CD4-positive, alpha-beta T cell treated with Interleukin-21 for 1 hour (primary cell): ENCODE results near the gene FBXO46.
"Not testable (repeated sequence)": the region's sequence is repeated elsewhere in the genome, so short reads cannot be mapped to it uniquely, and the experiment has no call there.

Source experiments
- DNase-seq: peaks from one replicate; pipeline ENCODE4 v3.0.0-alpha.2; 2020

FBXO46 gene

DNA sequence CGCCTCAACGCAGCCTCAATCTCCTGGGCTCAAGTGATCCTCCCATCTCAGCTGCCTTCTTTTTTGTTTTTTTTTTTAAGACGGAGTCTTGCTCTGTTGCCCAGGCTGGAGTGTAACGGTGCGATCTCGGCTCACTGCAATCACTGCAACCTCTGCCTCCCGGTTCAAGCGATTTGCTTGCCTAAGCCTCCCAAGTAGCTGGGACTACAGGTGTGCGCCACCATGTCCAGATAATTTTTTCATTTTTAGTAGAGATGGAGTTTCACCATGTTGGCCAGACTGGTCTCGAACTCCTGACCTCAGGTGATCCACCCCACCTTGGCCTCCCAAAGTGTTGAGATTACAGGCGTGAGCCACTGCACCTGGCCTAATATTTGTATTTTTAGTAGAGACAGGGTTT lies 10.6 kb downstream of the FBXO46 start:
- DNase-seq = not testable (repeated sequence)

DNA sequence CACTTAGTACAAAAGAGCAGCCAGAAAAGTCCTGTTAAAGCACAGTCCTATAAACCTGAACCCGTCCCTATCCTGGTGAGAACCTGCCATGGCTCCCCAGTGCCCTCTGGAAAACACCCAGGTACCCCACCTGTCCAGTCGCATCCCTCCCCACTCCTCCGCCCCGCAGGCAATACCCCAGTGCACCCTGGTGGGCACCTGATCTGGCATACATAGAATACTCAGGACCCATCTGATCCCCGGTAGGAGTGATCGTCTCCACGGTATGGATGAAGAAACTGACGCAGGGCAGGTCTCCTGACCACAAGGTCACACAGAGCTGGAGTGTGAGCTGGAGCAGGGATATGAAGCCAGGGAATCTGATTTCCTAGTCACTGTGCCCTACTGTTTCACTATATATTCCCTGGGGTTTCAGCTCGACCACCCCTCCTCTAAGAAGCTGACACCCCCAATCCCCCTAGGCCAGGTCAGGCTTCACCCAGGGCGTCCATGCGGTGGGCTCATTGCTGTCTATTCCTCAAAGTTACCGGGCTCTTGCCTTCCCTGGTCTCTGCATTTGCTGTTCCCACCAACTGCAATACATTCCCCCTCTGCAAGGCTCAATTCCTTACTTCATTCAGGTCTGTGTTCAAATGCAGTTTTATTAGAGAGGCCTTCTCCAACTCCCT lies 12.6 kb downstream of the FBXO46 start:
- DNase-seq = no peak

DNA sequence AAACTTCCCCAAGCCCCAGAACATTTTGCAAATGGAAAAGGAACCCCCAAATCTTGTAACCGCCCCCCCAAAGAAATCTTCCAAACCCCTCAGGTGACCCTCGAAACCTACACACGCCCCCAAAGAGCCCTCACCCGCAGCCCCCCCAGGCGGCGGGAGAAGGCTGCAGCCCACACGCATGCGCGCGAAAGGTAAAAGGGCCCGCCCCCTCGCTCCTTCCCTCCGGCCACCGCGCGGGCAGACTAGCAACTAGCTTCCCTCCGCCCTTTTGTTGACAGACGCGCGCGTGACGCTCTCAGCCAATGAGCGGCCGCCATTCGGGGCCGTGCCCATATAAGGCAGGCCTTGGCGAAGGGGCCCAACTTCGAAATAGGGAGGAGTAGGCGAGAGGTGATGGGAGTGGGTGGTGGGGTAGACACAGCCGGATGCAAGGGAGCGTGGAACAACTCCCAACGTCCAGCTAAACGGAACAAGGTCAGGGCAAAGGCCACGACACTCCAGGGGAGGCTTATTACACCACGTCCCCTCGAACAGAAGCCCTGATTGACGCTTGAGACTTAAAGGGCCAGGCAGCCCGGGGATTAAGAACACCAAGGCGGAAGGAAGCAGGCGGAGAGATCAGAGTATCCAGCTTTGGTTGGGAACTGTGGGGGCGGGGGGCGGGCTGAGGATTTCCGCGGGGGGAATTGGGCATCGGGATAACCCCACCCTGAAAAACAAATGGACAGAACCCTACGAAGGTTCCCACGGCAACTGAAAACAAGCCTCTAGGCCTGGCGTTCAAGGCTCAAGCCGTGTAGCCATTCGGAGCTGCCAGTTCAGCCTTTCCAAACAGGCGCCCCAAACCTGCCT lies 13.3 kb downstream of the FBXO46 start:
- peak; percentile 99 for DNase-seq

DNA sequence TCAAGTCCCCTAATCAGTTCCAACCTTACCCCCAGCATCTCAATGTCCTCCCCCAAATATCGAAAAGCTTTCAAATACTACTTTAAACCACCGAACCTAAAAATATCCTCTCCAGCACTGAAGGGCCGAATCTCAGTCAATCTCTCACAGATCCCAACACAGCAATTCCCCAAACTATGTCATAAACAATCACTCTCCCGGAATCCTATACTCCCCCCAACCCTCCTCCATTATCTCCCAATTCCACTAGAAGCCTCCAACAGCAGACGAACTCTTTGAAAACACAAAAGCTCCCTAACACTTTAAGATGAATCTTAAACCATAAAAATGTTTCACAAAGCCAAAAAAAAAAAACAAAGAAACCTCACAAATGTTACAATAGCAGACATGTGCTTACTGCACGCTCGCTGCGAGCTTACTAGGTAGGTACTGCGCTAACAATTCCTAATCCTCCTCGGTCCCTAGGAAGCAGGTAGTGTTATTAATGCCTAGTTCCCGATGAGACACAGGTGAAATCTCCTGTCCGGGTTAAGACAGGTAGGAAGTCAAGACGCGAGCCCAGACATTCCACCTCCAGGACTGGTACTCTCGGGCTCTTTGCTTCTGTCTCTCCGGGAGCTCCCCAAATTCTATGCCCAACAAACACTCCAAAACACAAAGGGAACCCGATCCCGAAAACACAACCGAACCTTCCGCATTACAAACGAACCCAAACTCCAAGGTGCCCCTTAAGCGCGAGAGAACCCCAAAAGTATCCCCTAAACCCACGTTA lies 14.2 kb downstream of the FBXO46 start:
- no peak for DNase-seq

DNA sequence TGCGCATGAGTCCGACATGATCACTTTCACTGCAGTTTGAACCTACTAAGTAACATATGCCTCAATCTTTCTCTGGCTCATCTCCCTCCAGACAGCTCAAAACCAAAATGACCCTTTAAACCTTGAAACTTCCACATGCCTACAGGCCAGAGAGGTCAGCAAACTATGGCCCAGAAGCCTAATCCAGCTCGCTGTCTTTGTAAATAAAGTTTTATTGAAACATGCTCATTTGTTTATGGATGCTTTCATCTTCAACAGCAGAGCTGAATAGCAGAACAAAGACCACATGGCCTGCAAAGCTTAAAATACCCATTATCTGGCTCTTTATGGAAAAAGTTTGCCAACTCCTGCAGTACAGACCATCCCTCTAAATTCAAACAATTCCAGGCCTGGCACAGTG lies 15.6 kb downstream of the FBXO46 start:
- no peak for DNase-seq

DNA sequence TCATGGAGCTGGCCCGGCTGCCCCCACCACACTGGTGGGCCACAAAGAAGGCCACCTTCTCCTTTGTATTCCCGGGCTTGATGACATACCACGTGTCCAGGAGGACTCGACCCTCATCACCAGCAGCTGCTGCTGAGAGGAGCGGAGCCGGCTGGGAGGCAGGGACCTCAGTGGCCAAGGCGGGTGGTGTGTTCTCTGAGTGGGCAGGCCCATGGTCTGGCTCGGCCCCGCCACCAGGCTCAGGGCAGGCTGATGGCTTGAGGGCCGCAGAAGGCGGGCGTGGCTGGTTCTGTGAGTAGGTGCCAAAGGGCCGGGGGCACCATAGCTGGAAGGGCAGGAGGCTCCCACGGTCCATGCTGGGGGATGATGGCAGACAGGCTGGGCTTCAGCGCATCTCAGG lies 17.6 kb downstream of the FBXO46 start:
- DNase-seq = no peak

DNA sequence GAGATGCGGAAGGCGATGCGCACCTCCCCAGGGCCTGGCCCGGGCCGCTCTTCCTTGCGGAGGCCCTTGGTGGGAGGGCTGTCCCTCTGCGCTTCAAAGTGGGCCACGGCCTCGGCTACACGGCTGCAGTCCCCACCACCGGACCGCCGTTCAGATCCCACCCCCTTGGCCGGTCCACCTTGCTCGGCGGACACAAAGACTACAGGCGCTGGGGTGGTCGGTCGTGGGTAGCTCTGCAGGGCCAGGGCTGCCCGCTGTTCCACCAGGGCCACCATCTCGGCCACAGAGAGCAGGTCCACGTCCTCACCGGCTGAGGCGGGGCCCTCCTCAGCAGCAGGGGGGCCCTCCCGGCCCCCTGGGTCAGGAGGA lies 18.0 kb downstream of the FBXO46 start:
- no peak for DNase-seq

DNA sequence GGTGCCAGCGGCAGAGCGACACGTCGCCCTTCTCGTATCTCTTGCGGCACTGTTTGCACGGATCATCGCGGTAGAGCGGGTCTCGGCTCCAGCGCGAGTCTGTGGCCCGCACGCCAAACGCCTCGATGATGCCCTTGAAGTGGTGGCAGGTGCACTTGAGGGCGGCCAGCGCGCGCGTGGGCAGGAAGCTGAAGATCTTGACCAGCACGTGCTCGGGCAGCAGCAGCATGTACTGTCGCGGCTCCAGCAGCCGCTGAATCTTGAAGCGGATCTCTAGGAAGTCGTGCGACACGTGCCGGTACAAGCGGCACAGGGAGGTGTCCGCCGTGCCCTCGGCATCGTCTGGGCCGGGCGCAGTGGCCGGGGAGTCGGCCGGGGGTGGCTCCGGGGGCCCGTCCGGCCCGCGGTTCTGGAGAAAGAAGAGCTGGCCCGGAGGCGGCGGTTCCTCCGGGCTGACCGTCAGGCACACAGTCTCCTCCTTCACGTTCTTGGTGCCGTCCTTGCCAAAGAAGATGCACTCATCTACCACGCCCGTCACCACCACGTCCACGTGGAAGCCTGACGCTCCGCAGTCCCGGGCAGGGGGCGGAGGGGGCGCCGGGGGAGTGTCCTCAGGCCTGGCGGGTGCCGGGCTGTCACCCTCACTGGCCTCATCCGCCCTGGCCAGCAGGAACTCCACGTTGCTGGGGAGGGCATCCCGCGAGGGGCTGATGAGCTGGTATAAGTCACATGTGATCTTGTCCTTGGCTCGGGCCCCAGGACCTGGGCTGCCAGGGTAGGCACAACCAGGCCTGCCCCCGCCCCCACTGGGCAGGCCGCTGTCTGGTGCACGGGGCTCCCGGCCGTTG lies 18.6 kb downstream of the FBXO46 start:
- DNase-seq = no peak

DNA sequence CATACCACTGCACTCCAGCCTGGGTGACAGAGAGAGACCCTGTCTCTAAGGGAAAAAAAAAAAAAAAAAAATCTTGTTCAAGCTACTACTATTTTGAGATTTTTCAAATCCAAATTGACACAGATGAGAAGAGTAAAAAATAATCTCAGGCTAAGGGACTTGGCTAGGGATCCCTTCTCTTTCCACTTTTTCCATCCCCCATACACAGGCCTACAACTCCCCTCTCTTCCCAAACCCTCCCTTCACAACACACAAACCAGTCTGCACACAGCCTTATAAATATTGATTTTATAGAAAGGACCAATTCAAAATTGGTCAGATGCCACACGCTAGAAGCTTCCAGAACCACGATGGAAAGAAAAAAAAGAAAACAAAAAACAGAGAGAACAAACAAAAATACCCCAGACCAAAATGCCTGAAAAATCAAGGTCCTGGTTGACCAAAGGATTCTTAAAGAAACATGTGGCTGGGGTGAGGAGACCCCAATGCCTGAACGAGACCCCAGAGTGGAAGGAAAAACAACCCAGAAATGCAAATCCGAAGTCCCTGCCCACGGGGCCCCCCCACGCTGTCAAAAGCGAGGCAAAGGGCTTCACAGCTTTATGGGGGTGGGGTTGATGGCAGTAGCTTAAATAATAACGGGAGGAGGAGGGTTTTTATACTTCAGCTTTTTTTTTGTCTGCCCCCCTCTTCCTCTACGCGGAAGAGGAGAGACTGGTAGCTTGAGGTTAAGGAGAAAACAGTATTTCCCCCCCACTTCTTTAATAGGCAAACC lies 20.2 kb downstream of the FBXO46 start:
- DNase-seq = no peak

DNA sequence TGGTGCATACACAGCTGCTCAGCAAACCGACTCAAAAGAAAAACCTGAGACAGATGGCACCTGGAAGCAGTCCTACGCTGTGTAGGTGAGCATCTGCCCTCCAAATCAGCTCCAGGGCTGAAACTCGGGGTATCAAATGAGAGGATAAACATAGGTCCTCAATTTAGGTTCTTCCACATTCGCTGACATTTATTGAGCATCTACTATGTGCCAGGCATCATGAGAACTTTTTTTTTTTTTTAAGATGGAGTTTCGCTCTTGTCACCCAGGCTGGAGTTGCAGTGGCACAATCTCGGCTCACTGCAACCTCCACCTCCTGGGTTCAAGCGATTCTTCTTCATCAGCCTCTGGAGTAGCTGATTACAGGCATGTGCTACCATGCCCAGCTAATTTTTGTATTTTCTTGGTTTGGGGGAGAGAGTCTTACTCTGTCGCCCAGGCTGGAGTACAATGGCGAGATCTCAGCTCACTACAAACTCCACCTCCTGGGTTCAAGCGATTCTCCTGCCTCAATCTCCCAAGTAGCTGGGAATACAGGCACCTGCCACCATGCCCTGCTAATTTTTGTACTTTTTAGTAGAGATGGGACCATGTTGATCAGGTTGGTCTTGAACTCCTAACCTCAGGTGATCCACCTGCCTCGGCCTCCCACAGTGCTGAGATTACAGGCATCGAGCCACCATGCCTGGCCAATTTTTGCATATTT lies 24.8 kb downstream of the FBXO46 start:
- no peak for DNase-seq

DNA sequence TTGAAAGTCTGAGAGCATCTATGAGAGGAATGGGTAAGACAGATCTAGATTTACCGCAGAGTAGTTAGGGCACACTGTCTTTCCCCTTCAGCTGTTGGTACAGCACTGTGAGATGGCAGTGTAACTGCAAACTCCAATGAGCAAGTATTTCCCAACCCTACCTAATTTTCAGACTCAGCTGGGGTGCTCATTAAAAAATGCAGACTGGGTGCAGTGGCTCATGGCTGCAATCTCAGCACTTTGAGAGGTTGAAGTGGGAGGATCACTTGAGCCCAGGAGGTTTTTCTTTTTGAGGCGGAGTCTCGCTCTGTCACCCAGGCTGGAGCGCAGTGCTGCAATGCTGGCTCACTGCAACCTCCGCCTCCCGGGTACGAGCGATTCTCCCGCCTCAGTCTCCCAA lies 25.6 kb downstream of the FBXO46 start:
- DNase-seq = no peak

DNA sequence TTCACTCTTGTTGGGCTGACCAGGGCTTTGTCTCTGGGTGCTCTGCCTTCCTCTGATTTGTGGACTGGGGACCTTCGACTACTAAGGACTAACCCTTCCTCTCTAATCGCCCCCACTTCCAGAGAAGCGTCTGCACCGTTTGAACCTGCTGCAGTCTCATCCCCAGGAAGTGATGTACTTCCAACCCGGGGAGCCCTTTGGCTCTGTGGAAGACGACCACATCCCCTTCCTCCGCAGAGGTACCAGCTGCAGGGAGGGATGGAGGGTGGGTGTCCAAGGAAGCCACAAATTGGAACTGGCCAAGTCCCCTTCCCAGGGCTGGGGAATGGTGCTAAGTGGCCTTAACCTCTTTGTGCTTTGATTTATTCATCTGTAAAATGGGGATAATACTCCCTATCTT lies 29.0 kb downstream of the FBXO46 start:
- no peak for DNase-seq

DNA sequence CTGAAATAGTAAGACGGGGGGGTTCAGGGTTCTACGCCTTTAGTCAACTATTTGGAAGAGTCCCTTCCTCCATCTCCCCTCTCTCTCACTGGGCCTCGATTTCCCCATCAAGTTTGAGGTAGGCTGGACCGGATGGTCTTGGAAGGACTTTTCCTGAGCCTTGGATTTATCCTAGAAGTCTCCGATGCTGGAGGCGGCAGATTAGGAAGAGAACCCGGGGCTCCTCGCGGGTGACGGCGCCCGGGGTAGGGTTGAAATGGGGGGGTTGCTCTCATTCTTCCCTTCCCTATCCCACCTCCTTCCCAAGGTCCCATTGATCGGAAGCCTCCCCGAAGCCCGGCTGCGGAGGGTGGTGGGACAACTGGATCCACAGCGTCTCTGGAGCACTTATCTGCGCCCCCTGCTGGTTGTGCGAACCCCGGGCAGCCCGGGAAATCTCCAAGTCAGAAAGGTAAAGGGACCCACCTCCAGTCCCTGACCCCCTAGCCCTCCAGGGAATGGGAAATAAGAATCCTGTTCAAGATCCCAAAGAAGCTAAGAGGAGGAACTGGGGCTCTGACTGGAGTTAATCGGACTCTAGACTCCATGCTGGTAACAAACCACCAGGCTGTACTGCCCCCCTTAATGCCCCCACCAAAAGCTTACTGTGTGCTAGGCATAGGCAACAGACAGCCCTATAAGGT lies 37.4 kb downstream of the FBXO46 start:
- peak; percentile 68 for DNase-seq

DNA sequence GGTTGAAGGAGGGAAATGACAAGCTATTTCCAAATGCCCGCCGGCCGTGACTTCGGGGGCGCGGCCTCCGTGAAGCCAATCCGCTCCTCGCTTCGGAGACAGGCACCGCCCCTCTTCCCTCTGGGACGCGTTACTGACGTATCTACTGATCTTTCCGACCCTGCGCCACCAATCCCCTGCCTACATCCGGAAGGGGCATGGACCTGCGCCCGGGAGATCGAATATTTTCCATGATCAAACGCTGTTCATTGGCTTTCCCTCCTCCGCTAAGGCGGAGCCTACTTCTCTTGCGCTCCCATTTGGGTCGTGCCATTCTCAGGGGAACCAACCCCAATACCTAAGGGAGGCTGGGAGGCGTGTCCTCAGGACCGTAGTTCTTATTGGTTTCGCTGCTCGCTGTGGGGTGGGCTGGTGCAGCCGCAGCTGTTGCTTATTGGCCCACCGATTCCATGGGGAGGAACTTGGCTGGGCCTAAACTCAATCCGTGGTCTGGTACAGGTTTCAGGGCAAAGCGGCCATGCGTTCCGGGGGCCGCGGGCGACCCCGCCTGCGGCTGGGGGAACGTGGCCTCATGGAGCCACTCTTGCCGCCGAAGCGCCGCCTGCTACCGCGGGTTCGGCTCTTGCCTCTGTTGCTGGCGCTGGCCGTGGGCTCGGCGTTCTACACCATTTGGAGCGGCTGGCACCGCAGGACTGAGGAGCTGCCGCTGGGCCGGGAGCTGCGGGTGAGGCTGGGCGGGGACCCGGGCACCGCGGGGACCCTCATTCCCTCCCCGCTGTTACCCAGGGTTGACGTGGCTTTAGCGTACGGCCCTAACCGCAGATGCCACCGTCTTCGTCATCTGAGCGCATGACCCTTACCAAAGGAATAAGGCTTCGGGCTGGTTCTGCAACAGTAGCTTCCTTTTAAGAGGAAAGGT lies 38.2 kb downstream of the FBXO46 start, which contains the start of gene QPCTL:
Gene QPCTL, plus strand, starts transcription at position 480 of the 919 bp plus-strand sequence. Its CDS starts 38 bp downstream, at position 518.
- DNase-seq = peak; percentile 99

DNA sequence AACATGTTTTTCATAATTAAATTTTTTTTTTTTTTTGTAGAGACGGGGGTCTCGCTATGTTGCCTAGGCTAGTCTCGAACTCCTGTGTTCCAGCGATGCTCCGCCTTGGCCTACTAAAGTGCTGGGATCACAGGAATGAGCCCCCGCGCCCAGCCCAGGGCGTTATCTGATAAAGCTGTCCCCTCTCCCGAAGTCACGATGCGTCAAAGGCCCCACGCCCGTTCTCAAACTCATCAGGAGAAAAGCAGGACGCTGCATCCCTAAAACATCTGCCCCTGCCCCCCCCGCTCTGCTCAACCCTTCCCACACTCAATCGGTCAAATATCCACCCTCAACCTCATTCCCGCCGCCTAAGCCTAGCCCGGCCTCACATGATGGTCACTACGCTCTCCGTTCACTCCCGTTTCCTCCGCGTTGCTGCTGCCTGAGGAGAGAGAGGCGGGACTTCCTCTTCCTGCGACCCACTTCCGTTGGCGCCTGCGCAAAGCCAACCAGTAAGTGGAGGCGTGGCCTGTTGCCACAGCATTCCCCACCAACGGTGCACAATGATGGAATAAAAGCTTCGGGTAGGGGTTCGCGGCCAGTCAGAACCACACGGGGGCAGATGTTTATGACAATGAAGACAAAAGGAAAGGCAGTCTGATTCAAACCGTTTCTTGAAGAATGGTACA lies 39.0 kb downstream of the FBXO46 start, which contains the start of gene SNRPD2:
Gene SNRPD2, minus strand, starts transcription at position 438 of the 671 bp plus-strand sequence. Its CDS starts 65 bp downstream, at position 373.
- DNase-seq = peak; percentile 94

DNA sequence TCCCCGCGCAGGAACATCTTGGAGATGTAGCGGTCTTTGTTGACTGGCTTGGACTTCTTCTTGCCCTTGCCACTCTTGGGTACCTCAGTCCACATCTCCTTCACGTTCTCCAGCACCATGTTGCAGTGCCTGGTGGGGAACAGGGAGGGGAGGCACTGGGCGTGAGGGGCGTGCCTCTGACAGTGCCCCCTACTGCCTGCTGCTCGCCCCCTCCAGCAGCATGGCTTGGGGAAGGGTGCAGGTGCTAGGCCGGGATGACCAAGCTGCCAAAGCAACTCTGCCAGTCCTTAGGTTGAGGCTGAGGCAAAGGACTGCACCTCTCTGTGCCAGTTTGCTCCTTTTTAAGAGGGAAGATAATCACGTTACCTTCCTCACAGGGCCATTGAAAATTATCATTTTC lies 43.1 kb downstream of the FBXO46 start:
- no peak for DNase-seq

DNA sequence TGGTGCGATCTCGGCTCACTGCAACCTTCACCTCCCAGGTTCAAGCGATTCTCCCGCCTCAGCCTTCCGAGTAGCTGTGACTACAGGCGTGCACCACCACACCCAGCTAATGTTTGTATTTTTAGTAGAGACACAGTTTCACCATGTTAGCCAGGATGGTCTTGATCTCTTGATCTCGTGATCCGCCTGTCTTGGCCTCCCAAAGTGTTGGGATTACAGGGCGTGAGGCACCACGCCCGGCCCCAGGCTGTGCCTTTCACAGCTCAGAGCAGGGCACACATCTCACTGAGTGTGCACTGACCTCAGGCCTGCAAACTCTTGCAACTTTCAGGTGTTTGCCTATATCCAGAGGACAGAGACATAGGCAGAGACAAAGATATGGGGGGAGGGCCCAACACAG lies 45.7 kb downstream of the FBXO46 start:
- not testable (repeated sequence) for DNase-seq

DNA sequence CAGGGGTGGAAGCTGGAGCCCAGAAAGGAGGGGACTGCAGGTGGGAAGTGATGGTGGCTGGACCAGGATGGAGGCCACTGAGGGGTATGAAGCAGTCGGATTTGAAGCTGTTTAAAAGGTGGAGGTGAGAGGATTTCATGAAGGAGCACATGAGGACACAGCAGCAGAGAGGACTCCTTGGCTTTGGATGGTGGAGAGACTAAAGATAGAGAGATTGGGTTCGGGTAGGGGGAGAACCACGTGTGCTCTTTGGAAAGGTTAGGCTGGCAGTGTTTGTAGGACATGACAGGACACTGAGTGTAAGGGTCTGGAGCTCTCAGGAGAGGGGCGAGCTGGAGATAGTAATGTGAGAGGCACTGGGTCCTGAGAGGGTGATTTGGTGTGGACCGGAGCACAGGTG lies 47.8 kb downstream of the FBXO46 start:
- no peak for DNase-seq

DNA sequence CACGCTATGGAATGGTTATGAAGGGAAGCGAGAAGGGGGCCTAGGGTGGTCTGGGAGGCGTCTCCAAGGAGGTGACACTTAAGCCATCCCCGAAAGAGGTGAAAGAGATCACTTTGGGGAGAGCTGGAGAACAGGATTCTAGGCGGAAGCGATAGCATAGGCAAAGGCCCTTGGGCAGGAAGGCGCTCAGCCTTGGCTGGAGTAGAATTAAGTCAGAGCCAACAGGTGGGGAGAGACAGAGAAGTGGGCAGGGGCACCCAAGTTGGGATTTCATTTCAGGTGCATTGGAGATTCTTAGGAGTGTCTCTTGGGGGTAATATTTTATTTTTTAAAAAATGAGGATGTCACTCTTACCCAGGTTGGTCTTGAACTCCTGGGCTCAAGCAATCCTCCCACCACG lies 48.6 kb downstream of the FBXO46 start:
- DNase-seq = no peak
